HFFc6 (cell line): ENCODE measurements around the gene SH3PXD2A. TPM values are rescaled to one million over a fixed set of nuclear protein-coding genes. Genes with fewer than 3 reads are reported as not detected.

Experiments
- DNase-seq: peaks from one replicate; pipeline ENCODE4 v3.0.0-alpha.2; 2018
- H3K27ac Mint-ChIP-seq: 2 replicates; pipeline ENCODE4 v1.8.0; 2020; ENCODE audit warnings: mild to moderate bottlenecking, mixed read lengths
- H3K27me3 Mint-ChIP-seq: 2 replicates; pipeline ENCODE4 v1.8.0; 2021; ENCODE audit warnings: mild to moderate bottlenecking, moderate library complexity, mixed read lengths; ENCODE audit not compliant: insufficient read depth
- H3K36me3 Mint-ChIP-seq: 2 replicates; pipeline ENCODE4 v1.8.0; 2021; ENCODE audit warnings: low read depth, mixed read lengths
- H3K4me1 Mint-ChIP-seq: 2 replicates; pipeline ENCODE4 v1.8.0; 2020; ENCODE audit warnings: low read depth, mixed read lengths
- H3K4me3 Mint-ChIP-seq: 2 replicates; pipeline ENCODE4 v1.8.0; 2020; ENCODE audit warnings: mild to moderate bottlenecking, moderate library complexity, mixed read lengths
- H3K9me3 Mint-ChIP-seq: 2 replicates; pipeline ENCODE4 v1.8.0; 2020; ENCODE audit warnings: mild to moderate bottlenecking, mixed read lengths
- CTCF ChIP-seq: fragments of 200-600 bp; sonication (generic); IDR thresholded peaks from 2 replicates; pipeline ENCODE4 v1.5.0; 2021; ENCODE audit warnings: antibody characterized with exemption, mild to moderate bottlenecking
- total RNA-seq, 6 experiments: library from RNA; stranded (reverse); fragmentation: NEBNext Ultra II Directional; extraction: Animal tissue kit (Norgen Biotek cat#: 25700); gene quantifications; 2 replicates in 1 of 6; 3 replicates in 5 of 6; pipeline ENCODE4 v1.2.3, GENCODE V29; 2021

Gene SH3PXD2A
- total RNA-seq, 6 experiments from 2014 or later = 75.5 to 113 (median 81.1) TPM

GRCh38 chr10:103856797-103857170, 1.4 kb upstream of the SH3PXD2A start:
- TF ChIP-seq CTCF = no peak
- Mint-ChIP-seq H3K4me1 (peaks cover 70% of the 10 kb centered on the region), H3K9me3 (no peaks in the 10 kb centered on the region), H3K27me3 (no peaks in the 10 kb centered on the region; the same call in 1 of the 2 replicates), H3K36me3 (no peaks in the 10 kb centered on the region), H3K27ac (no peak overlapping the region; the same call in 1 of the 2 replicates), H3K4me3 (no peak overlapping the region)
- DNase-seq = no peak

- Mint-ChIP-seq H3K4me1 (peaks cover 70% of the 10 kb centered on the region), H3K27ac (peak overlapping the region; percentile 36), H3K27me3 (no peaks in the 10 kb centered on the region; the same call in 1 of the 2 replicates), H3K4me3 (peak overlapping the region; percentile 74), H3K9me3 (no peaks in the 10 kb centered on the region), H3K36me3 (no peaks in the 10 kb centered on the region)
- DNase-seq = no peak
- TF ChIP-seq CTCF = no peak
Measured at GRCh38 chr10:103855852-103856796, 748 bp upstream of the SH3PXD2A start.

- Mint-ChIP-seq H3K9me3 (no peaks in the 10 kb centered on the region), H3K27ac (peak overlapping the region; percentile 99), H3K4me1 (peaks cover 70% of the 10 kb centered on the region), H3K27me3 (no peaks in the 10 kb centered on the region; the same call in none of the 2 replicates), H3K36me3 (no peaks in the 10 kb centered on the region), H3K4me3 (peak overlapping the region; percentile 97)
- TF ChIP-seq CTCF = peak; percentile 43; the same call in 1 of the 2 replicates
- DNase-seq = no peak
Measured at GRCh38 chr10:103854686-103855391, 537 bp downstream of the SH3PXD2A start.

GRCh38 chr10:103854265-103854685, 1.1 kb downstream of the SH3PXD2A start:
- no peaks in the 10 kb centered on the region for H3K36me3 Mint-ChIP-seq
- no peak for DNase-seq
- no peak for TF ChIP-seq CTCF
- H3K9me3 Mint-ChIP-seq = no peaks in the 10 kb centered on the region
- peaks cover 70% of the 10 kb centered on the region for H3K4me1 Mint-ChIP-seq
- peak overlapping the region; percentile 99 for H3K27ac Mint-ChIP-seq
- H3K4me3 Mint-ChIP-seq = peak overlapping the region; percentile 97
- no peaks in the 10 kb centered on the region; the same call in none of the 2 replicates for H3K27me3 Mint-ChIP-seq

- H3K27me3 Mint-ChIP-seq = no peaks in the 10 kb centered on the region; the same call in 1 of the 2 replicates
- H3K9me3 Mint-ChIP-seq = no peaks in the 10 kb centered on the region
- peak overlapping the region; percentile 99 for H3K27ac Mint-ChIP-seq
- peak overlapping the region; percentile 97 for H3K4me3 Mint-ChIP-seq
- no peaks in the 10 kb centered on the region for H3K36me3 Mint-ChIP-seq
- no peak for DNase-seq
- no peak for TF ChIP-seq CTCF
- peaks cover 71% of the 10 kb centered on the region for H3K4me1 Mint-ChIP-seq
Measured at GRCh38 chr10:103853428-103854264, 1.7 kb downstream of the SH3PXD2A start.
